Type B pancreatic cell (in vitro differentiated cells): Measurements from ENCODE around the gene DMKN. TPM values are rescaled to one million over a fixed set of nuclear protein-coding genes. Genes with fewer than 3 reads are reported as not detected.
A peak's percentile ranks its signal among the peaks of the same experiment; 100 is the strongest.

Source experiments
- DNase-seq: peaks from one replicate; pipeline ENCODE4 v3.0.0; 2021; ENCODE audit warnings: mixed read lengths; ENCODE audit not compliant: unreplicated experiment; ENCODE audit errors: extremely low spot score
- H3K27ac Mint-ChIP-seq: 2 replicates; pipeline ENCODE4 v1.8.0; 2021; ENCODE audit warnings: mild to moderate bottlenecking, mixed read lengths
- H3K27me3 Mint-ChIP-seq: 2 replicates; pipeline ENCODE4 v1.8.0; 2021; ENCODE audit warnings: mixed read lengths
- H3K36me3 Mint-ChIP-seq: 2 replicates; pipeline ENCODE4 v1.8.0; 2021; ENCODE audit warnings: mixed read lengths
- H3K4me1 Mint-ChIP-seq: one replicate; pipeline ENCODE4 v1.8.0; 2021; ENCODE audit warnings: mixed read lengths; ENCODE audit not compliant: unreplicated experiment
- H3K4me3 Mint-ChIP-seq: 2 replicates; pipeline ENCODE4 v1.8.0; 2021; ENCODE audit warnings: mild to moderate bottlenecking, mixed read lengths
- H3K9me3 Mint-ChIP-seq: 2 replicates; pipeline ENCODE4 v1.8.0; 2021; ENCODE audit warnings: mixed read lengths
- total RNA-seq: library from RNA; stranded (reverse); gene quantifications from 2 replicates; pipeline ENCODE4 v1.2.1, GENCODE V29; 2021; ENCODE audit warnings: low replicate concordance
- TF ChIP-seq, protein P1 (sequence below): fragments of 200-600 bp; sonication (generic); conservative IDR thresholded peaks from 2 replicates; pipeline ENCODE4 v1.5.0; 2021; ENCODE audit warnings: antibody characterized with exemption, mild to moderate bottlenecking

DMKN gene
- total RNA-seq, 1 donor from 2014 or later: 70.9 TPM

DNA sequence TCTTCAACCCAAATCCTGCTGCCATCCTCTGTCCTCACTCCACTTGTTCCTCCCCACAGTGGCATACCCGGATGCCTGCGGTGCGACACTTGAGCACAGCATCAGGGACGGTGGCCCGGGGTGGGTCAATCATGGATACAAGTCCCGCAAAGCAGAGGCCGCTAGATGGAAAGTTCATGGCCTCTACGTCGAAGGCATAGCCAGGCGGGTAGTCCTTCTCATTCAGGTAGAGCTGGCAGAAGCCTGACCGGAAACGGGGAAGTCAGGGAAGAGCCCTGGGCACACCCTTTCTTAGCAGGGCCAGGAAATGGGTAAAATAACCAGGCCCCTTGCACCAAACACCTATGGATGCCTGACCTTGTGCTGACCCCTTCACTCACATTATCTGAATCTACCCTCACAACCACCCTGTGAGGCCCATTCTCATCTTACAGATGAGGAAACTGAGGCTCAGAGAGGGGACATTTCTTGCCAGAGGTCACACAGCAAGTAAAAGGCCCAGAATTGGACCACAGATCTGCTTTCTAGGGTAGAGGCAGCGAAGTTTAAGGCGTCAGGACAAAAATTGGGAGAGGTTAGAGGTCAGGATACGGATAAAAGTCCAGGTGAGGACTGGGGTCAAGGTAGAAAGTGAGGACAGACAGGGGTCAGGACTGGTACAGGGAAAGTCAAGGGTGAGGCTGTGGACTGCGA lies 43.5 kb upstream of the DMKN start:
- peaks cover 58% of the 10 kb centered on the region for H3K27me3 Mint-ChIP-seq

DNA sequence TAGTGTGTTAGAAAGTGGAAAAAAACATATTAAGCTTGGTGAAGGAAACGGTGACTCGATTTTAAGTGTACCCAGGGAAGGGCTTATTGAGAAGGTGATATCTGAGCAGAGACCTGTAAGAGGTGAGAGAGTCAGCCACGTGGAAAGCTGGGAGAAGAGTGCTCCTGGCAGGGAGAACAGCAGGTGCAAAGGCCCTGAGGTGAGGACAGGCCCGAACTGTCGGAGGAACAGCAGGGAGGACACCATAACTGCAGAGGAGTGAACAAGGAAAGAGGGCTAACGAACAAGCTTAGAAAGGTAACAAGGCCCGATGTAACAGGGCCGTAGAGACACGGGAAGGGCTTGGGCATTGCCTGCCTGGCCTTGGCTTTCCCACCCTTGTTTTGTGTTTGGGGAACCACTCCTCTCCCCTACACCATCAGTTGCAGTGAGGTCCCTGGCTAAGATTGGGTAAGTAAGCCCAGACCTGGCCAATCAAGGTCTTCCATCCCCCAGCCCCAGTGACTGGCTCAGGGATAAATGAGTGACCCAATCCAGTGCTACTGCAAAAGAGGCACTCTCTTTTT lies 42.7 kb upstream of the DMKN start:
- Mint-ChIP-seq H3K4me3 (peak overlapping the region; percentile 48), H3K27ac (no peak overlapping the region), H3K9me3 (no peaks in the 10 kb centered on the region), H3K4me1 (peaks cover 4% of the 10 kb centered on the region), H3K27me3 (peaks cover 51% of the 10 kb centered on the region), H3K36me3 (no peaks in the 10 kb centered on the region)
- TF ChIP-seq, protein P1, sequence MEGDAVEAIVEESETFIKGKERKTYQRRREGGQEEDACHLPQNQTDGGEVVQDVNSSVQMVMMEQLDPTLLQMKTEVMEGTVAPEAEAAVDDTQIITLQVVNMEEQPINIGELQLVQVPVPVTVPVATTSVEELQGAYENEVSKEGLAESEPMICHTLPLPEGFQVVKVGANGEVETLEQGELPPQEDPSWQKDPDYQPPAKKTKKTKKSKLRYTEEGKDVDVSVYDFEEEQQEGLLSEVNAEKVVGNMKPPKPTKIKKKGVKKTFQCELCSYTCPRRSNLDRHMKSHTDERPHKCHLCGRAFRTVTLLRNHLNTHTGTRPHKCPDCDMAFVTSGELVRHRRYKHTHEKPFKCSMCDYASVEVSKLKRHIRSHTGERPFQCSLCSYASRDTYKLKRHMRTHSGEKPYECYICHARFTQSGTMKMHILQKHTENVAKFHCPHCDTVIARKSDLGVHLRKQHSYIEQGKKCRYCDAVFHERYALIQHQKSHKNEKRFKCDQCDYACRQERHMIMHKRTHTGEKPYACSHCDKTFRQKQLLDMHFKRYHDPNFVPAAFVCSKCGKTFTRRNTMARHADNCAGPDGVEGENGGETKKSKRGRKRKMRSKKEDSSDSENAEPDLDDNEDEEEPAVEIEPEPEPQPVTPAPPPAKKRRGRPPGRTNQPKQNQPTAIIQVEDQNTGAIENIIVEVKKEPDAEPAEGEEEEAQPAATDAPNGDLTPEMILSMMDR: no peak
- DNase-seq: no peak

More for the DNA sequence above, 43.5 kb upstream of the DMKN start:
- Mint-ChIP-seq H3K27ac (no peak overlapping the region), H3K36me3 (no peaks in the 10 kb centered on the region), H3K4me1 (peaks cover 4% of the 10 kb centered on the region), H3K9me3 (no peaks in the 10 kb centered on the region), H3K4me3 (peak overlapping the region; percentile 93)
- no peak for DNase-seq
- TF ChIP-seq, protein P1: no peak

DNA sequence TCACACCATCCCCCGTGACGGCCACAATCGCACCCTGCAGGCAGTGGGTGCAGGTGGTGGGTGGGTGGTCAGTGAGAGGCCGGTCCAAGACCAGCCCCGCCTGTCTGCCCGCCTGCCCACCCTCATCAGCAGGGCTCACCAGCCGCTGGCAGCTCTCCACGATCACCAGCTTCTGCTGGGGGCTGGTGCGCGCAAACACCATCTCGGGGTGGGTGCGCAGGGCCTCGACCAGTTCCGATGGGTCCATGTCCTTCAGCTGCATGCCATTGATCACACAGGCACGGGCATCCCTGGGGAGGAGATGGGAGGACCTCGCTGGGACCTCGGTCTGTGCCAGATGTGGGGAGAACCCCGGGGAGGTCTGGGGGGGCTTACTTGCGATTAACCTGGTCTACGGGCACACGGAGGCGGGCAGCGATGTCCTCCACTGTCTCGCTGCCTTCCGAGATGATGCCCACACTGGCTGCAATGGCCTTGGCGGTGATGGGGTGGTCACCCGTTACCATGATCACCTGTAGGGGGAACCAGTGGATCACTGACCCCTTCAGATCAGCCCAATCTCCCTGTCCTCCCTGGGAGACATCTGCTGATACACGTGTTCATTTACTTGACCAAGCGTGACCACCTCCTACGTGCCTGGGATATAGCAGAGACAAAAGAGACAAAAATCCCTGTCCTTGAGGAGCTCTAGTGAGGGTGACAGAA lies 42.0 kb upstream of the DMKN start:
- no peaks in the 10 kb centered on the region for H3K36me3 Mint-ChIP-seq
- peaks cover 4% of the 10 kb centered on the region for H3K4me1 Mint-ChIP-seq
- TF ChIP-seq, protein P1: peak; percentile 60
- no peaks in the 10 kb centered on the region for H3K9me3 Mint-ChIP-seq
- H3K27ac Mint-ChIP-seq: no peak overlapping the region
- H3K27me3 Mint-ChIP-seq: peaks cover 44% of the 10 kb centered on the region
- peak overlapping the region; percentile 48 for H3K4me3 Mint-ChIP-seq
- no peak for DNase-seq

- Mint-ChIP-seq H3K4me3 (no peak overlapping the region), H3K36me3 (peaks cover 4% of the 10 kb centered on the region), H3K4me1 (peaks cover 8% of the 10 kb centered on the region), H3K27ac (no peak overlapping the region), H3K9me3 (no peaks in the 10 kb centered on the region), H3K27me3 (peaks cover 31% of the 10 kb centered on the region)
- TF ChIP-seq, protein P1: no peak
- DNase-seq: no peak
Measured at GRCh38 chr19:35554076-35554475, 40.6 kb upstream of the DMKN start.

- H3K4me1 Mint-ChIP-seq: peaks cover 14% of the 10 kb centered on the region
- H3K36me3 Mint-ChIP-seq: peaks cover 5% of the 10 kb centered on the region
- H3K9me3 Mint-ChIP-seq: no peaks in the 10 kb centered on the region
- no peak overlapping the region for H3K4me3 Mint-ChIP-seq
- DNase-seq: no peak
- peaks cover 27% of the 10 kb centered on the region for H3K27me3 Mint-ChIP-seq
- TF ChIP-seq, protein P1: no peak
- no peak overlapping the region for H3K27ac Mint-ChIP-seq
Measured at GRCh38 chr19:35553385-35554000, 40.0 kb upstream of the DMKN start.
